GM12878 (cell line): ENCODE data around the gene CTSW.

Experiments
- JUND ChIP-seq: IDR thresholded peaks from 2 replicates; pipeline ENCODE4 v1.6.1; 2012; ENCODE audit warnings: low read depth, mild to moderate bottlenecking, low read length, improper control_type of control experiment, moderate library complexity
- POLR2A ChIP-seq: IDR thresholded peaks from 2 replicates; pipeline ENCODE4 v1.6.1; 2011; ENCODE audit warnings: low read depth, mild to moderate bottlenecking, low read length
- POLR2AphosphoS5 ChIP-seq: IDR thresholded peaks from 2 replicates; pipeline ENCODE4 v1.6.1; 2011; ENCODE audit warnings: mild to moderate bottlenecking, low read length, inconsistent platforms
- SREBF2 ChIP-seq: IDR thresholded peaks from 2 replicates; pipeline ENCODE4 v1.6.1; 2012; ENCODE audit warnings: mild to moderate bottlenecking, low read length
- TCF7 ChIP-seq: IDR thresholded peaks from 2 replicates; pipeline ENCODE4 v1.6.1; 2014; ENCODE audit warnings: antibody characterized with exemption, borderline replicate concordance
- TF ChIP-seq, protein P1 (sequence below), 3 experiments: IDR thresholded peaks in 2 of 3; conservative IDR thresholded peaks in 1 of 3; 2 replicates each; pipeline ENCODE4 v1.5.1; 2011; ENCODE audit warnings: low read depth in 3 of 3, low read length in 3 of 3, mild to moderate bottlenecking in 3 of 3, control low read depth in 2 of 3, moderate library complexity in 2 of 3, inconsistent platforms in 1 of 3, mixed read lengths in 1 of 3; ENCODE audit not compliant: control insufficient read depth in 2 of 3, insufficient read depth in 1 of 3; ENCODE audit errors: extremely low read depth in 1 of 3

DNA sequence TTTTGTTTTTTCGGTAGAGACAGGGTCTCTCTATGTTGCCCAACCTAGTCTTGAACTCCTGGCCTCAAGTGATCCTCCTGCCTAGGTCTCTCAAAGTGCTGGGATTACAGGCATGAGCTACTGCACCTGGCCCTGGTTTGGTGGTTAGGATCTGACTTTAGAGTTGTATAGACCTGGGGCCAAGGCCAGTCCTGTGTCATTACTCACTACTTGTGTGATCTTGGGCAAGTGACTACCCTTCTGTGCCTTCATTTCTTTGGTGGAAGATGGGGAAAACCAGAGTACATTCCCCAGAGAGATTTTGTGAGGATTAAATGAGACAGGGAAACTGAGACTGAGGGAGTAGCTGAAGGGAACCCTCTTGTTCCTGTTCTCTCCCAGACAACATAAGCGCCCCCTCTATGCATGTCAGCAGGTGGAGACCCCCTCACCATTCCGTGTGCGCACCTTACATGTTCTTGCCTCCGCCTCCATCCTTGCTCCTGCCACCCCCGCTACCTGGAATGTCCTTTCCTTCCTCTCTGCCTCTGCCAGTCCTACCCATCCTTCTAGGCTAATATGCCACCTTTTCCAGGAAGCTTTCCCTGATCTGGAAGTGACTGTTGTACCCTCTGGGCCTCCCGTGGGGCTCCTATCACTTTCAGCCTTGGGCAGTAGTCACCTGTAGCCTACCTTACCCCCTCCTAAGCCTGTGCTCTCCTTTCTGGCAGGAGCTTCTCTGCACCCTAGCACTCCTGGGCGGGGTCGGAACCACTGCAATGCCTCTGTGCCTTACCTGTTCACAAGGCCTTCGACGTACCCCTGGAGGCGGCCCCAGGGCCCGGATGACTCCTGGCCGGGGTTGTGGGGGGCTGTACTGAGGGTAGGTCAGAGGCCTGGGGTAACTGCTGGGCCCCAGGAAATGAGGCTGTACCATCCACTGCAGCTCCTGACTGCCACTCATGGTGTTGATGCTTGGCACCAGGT is 16.7 kb downstream of the CTSW start:
- TF ChIP-seq, protein P1, sequence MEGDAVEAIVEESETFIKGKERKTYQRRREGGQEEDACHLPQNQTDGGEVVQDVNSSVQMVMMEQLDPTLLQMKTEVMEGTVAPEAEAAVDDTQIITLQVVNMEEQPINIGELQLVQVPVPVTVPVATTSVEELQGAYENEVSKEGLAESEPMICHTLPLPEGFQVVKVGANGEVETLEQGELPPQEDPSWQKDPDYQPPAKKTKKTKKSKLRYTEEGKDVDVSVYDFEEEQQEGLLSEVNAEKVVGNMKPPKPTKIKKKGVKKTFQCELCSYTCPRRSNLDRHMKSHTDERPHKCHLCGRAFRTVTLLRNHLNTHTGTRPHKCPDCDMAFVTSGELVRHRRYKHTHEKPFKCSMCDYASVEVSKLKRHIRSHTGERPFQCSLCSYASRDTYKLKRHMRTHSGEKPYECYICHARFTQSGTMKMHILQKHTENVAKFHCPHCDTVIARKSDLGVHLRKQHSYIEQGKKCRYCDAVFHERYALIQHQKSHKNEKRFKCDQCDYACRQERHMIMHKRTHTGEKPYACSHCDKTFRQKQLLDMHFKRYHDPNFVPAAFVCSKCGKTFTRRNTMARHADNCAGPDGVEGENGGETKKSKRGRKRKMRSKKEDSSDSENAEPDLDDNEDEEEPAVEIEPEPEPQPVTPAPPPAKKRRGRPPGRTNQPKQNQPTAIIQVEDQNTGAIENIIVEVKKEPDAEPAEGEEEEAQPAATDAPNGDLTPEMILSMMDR (IDR thresholded peaks at IDR 0.05 in 2 of 3, conservative IDR thresholded peaks at IDR 0.05 in 1 of 3; ENCODE audit: control insufficient read depth in 2 of 3, extremely low read depth in 1 of 3, insufficient read depth in 1 of 3, low read depth in 3 of 3, low read length in 3 of 3): no peak
- TF ChIP-seq SREBF2 (no peak), JUND (no peak), POLR2AphosphoS5 (no peak), POLR2A (no peak), TCF7 (no peak)
